T-cell (primary cell): ENCODE measurements around the gene TOM1L2. TPM values are rescaled to one million over a fixed set of nuclear protein-coding genes. Genes with fewer than 3 reads are reported as not detected.

Source experiments
- ATAC-seq, 4 experiments: fragments of 200-7000 bp in 3 of 4; fragments of 150-1000 bp in 1 of 4; cut with Tn5 transposase; replicated peaks in 1 of 4; 1 replicate in 3 of 4; 2 replicates in 1 of 4; pipeline ENCODE4 v1.10.0; 2021; ENCODE audit warnings: moderate library complexity in 3 of 4, mild to moderate bottlenecking in 2 of 4, moderate number of reproducible peaks in 1 of 4
- CTCF ChIA-PET, 2 donors: fragments of 300-600 bp; sonication (Branson Sonifier 250); formaldehyde crosslinking; loops; one replicate each; lab custom pipeline; 2022; ENCODE audit warnings: antibody characterized with exemption in 2 of 2; lab: Charles Lee
- POLR2A ChIA-PET, 2 donors: fragments of 300-600 bp; sonication (Branson Sonifier 250); formaldehyde crosslinking; loops; one replicate each; lab custom pipeline; 2022; ENCODE audit warnings: antibody characterized with exemption in 2 of 2; lab: Charles Lee
- DNase-seq, 35 experiments: peaks; one replicate each; pipeline versions ENCODE4 v3.0.0 to v3.0.0-alpha.2; 2013 to 2023
- H3K27ac ChIP-seq: one replicate; pipeline ENCODE4 v1.5.1; 2013; ENCODE audit warnings: low read length
- H3K27me3 ChIP-seq, 2 experiments: replicated peaks in 1 of 2; 1 replicate in 1 of 2; 2 replicates in 1 of 2; pipeline versions ENCODE4 v1.6.1 to v1.7.0; 2013; ENCODE audit warnings: low read length in 1 of 2, mixed read lengths in 1 of 2; ENCODE audit not compliant: control insufficient read depth in 2 of 2, insufficient read depth in 2 of 2; ENCODE audit errors: extremely low read depth in 1 of 2
- H3K36me3 ChIP-seq, 2 donors: 1 replicate in 1 of 2; 2 replicates in 1 of 2; pipeline versions ENCODE4 v1.6.1 to v1.7.0; 2013; ENCODE audit warnings: low read length in 1 of 2; ENCODE audit not compliant: control insufficient read depth in 2 of 2, insufficient read depth in 1 of 2; ENCODE audit errors: extremely low read depth in 1 of 2
- H3K4me1 ChIP-seq, 2 experiments: 1 replicate in 1 of 2; 2 replicates in 1 of 2; pipeline versions ENCODE4 v1.6.1 to v1.7.0; 2013; ENCODE audit warnings: low read length in 2 of 2, mixed read lengths in 1 of 2; ENCODE audit not compliant: insufficient read depth in 2 of 2, control insufficient read depth in 1 of 2; ENCODE audit errors: extremely low read depth in 1 of 2
- H3K4me3 ChIP-seq, 2 donors: 1 replicate in 1 of 2; 2 replicates in 1 of 2; pipeline versions ENCODE4 v1.5.1 to v1.7.0; 2013; ENCODE audit warnings: mild to moderate bottlenecking in 2 of 2, low read length in 1 of 2, moderate library complexity in 1 of 2; ENCODE audit not compliant: control insufficient read depth in 1 of 2; ENCODE audit errors: extremely low read depth in 1 of 2
- H3K9me3 ChIP-seq: 2 replicates; pipeline ENCODE4 v1.7.0; 2013
- H3K27ac Mint-ChIP-seq, 2 donors: one replicate each; pipeline ENCODE4 v1.8.0; 2020 to 2021; ENCODE audit warnings: mild to moderate bottlenecking in 2 of 2, mixed read lengths in 2 of 2
- H3K27me3 Mint-ChIP-seq, 2 donors: one replicate each; pipeline ENCODE4 v1.8.0; 2021 to 2022; ENCODE audit warnings: mixed read lengths in 2 of 2
- H3K36me3 Mint-ChIP-seq: one replicate; pipeline ENCODE4 v1.8.0; 2021; ENCODE audit warnings: mixed read lengths
- H3K4me1 Mint-ChIP-seq, 3 donors: one replicate each; pipeline ENCODE4 v1.8.0; 2020 to 2022; ENCODE audit warnings: mixed read lengths in 3 of 3, mild to moderate bottlenecking in 1 of 3
- H3K4me3 Mint-ChIP-seq, 3 donors: one replicate each; pipeline ENCODE4 v1.8.0; 2020 to 2022; ENCODE audit warnings: mild to moderate bottlenecking in 3 of 3, mixed read lengths in 3 of 3, moderate library complexity in 3 of 3
- H3K9me3 Mint-ChIP-seq, 3 donors: one replicate each; pipeline ENCODE4 v1.8.0; 2020 to 2022; ENCODE audit warnings: mixed read lengths in 3 of 3
- WGBS: methylation state at CpG from one replicate; pipeline ENCODE4 v1.1.5; 2013; ENCODE audit warnings: missing lambda C conversion rate; ENCODE audit not compliant: insufficient coverage; 5-methylcytosine and 5-hydroxymethylcytosine counted together
- total RNA-seq, 35 experiments: library from RNA in 6 of 35; stranded (reverse) in 6 of 35; fragments of 120-200 nt in 1 of 35; gene quantifications; one replicate each; pipeline versions ENCODE4 v1.2.1 to v1.2.4 and lab custom pipeline; 2013 to 2026

Gene TOM1L2
- total RNA-seq, 5 donors from 2014 or later (not counting 1 experiment from before 2014, with no cell fraction given), result 57.5 to 71.5 (median 61.9) TPM

DNA sequence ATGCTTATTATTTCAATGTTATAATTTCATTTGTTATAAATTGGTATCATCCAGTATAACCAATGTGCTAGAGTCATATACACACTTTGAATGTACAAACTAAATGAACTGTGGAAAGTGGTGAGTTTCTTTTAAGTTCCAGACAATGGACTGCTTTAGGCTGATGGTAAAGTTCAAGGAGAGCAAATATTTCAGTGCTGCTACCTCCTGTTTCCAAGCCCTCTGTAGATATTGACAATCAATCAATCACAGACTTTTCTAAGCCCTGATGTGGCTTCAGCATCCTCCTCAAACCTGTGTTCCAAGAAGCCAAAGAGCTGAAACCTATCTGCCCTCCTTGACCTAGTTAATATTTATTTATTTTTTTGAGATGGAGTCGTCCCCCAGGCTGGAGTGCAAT, 107.2 kb downstream of the TOM1L2 start:
- 100% methylated on average over 1 of the region's 1 CpG for WGBS
- H3K36me3 ChIP-seq, result peaks cover 4 to 40% of the 10 kb centered on the region in 2 donors
- peaks cover 22 to 23% of the 10 kb centered on the region in 2 experiments for H3K4me1 ChIP-seq
- no peak overlapping the region for H3K27ac Mint-ChIP-seq
- ATAC-seq, result no peak
- no peak for DNase-seq
- ChIA-PET POLR2A (no interaction called here), CTCF (no interaction called here)
- H3K27me3 Mint-ChIP-seq, result no peaks in the 10 kb centered on the region
- no peaks in the 10 kb centered on the region for H3K9me3 ChIP-seq
- no peak overlapping the region for H3K4me3 Mint-ChIP-seq
- peaks cover 27 to 37% (median 36%) of the 10 kb centered on the region in 3 donors for H3K4me1 Mint-ChIP-seq
- no peak overlapping the region for H3K4me3 ChIP-seq
- no peak overlapping the region for H3K27ac ChIP-seq
- no peaks in the 10 kb centered on the region for H3K9me3 Mint-ChIP-seq
- H3K36me3 Mint-ChIP-seq, result peaks cover 9% of the 10 kb centered on the region
- no peaks in the 10 kb centered on the region for H3K27me3 ChIP-seq

DNA sequence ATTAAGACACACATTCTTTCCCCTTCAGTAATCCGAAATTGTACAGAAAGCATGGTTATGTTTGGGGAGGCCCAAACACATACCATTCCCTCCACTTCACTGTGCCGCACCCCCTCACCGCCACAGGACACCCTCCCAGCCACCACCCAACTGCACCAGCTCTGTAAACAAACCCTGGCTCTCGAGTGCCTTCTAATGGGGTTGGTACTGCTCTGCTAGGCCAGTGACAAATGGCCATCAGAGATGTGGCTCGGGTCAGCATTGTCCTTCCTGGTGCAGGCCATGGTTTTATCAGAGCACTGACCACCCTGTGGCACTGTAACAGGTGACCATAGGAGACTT, 111.5 kb downstream of the TOM1L2 start:
- WGBS, result 92% methylated on average over 1 of the region's 5 CpGs
- Histone ChIP-seq H3K27ac (no peak overlapping the region), H3K9me3 (no peaks in the 10 kb centered on the region), H3K4me1 (peaks cover 27 to 34% of the 10 kb centered on the region in 2 experiments), H3K4me3 (no peak overlapping the region), H3K36me3 (no peaks in the 10 kb centered on the region), H3K27me3 (no peaks in the 10 kb centered on the region)
- Mint-ChIP-seq H3K27ac (no peak overlapping the region), H3K27me3 (no peaks in the 10 kb centered on the region), H3K4me3 (no peak overlapping the region), H3K4me1 (peaks cover 36 to 51% (median 44%) of the 10 kb centered on the region in 3 donors), H3K36me3 (no peaks in the 10 kb centered on the region), H3K9me3 (no peaks in the 10 kb centered on the region)
- ChIA-PET CTCF (interaction anchor here in 1 of 2 donors (1.0 to 1.7 kb wide), 2 partner anchors 11 to 48 kb away, joined by 3 to 4 read pairs; no protein-coding TSS in a partner anchor), POLR2A (no interaction called here)
- ATAC-seq (no peak), DNase-seq (no peak)

DNA sequence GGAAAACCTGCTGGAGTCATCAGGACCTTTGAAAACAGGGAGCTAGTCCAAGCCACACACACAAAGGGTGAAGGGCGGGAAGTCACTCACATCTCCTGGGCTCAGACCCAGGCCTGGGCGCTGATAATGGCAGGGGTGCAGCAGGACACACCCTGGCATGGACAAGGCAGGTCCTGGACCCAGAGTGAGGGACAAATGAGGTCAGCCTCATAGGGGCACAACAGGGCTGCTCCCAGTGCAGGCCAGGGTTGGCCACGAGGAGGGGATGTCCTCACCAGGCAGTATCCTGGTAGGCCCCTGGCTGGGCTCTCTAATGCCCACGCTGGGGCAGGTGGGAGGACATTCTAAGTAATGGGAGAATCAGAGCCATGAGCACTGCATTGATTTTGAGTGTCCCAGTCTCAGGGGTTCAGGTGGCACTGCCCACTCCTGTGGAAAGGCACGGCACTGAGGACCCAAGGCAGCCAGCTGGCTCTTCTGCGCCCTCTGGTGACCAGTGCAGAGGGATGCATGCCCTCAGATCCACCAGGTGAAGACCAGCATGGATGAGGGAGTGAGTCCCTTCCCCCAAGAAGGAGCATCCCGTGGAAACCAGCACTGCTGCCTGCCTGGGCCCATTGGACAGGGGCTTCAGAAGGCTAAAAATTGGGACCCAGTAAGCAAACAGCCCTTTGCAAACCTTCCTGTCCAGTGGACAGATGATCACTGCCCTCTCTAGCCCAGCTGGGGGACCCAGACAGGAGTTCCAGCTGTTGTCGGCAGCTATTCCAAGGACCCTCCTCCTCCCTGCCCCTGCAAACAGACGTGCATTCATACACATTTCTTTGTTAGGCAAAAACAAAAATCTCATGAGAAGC, 112.1 kb downstream of the TOM1L2 start:
- H3K9me3 ChIP-seq, result no peaks in the 10 kb centered on the region
- ATAC-seq (peak; percentile 86 to 93 (median 90)), DNase-seq (peak; percentile 35 to 85 (median 63))
- H3K27me3 ChIP-seq, result no peaks in the 10 kb centered on the region
- H3K4me3 ChIP-seq, result no peak overlapping the region
- peaks cover 27 to 38% of the 10 kb centered on the region in 2 experiments for H3K4me1 ChIP-seq
- no peaks in the 10 kb centered on the region for H3K9me3 Mint-ChIP-seq
- WGBS, result 27% methylated on average over 6 of the region's 9 CpGs
- no peaks in the 10 kb centered on the region for H3K36me3 Mint-ChIP-seq
- no peak overlapping the region for H3K27ac Mint-ChIP-seq
- H3K4me3 Mint-ChIP-seq, result no peak overlapping the region
- POLR2A ChIA-PET, result no interaction called here
- H3K4me1 Mint-ChIP-seq, result peaks cover 42 to 54% (median 50%) of the 10 kb centered on the region in 3 donors
- no peaks in the 10 kb centered on the region for H3K36me3 ChIP-seq
- no peaks in the 10 kb centered on the region for H3K27me3 Mint-ChIP-seq
- CTCF ChIA-PET, result interaction anchor here (0.7 to 1.7 kb wide), 5 partner anchors 10 to 868 kb away, joined by 3 to 4 read pairs (median 3); no protein-coding TSS in a partner anchor
- H3K27ac ChIP-seq, result no peak overlapping the region

DNA sequence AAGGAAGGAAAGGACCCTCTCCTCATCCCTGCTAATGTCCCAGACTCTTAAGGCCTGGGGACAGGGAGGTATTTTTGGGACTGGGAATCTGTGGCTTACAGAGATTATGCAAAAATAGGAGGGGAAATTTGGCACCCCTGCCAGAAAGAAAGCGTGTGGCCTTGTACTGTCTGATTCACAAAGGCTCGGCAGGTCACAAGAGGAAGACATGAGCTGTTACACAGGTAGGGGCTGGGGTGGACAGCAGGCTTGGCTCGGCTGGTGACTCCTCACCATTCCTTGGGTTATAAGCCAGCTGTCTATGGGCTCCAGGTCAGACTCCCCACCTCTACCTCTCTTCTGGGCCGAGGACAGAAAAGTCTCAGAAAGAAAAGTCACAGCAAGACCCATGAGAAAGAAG, 114.7 kb downstream of the TOM1L2 start:
- Histone ChIP-seq H3K36me3 (peaks cover 0 to 3% of the 10 kb centered on the region in 2 donors), H3K9me3 (no peaks in the 10 kb centered on the region), H3K27ac (no peak overlapping the region), H3K27me3 (no peaks in the 10 kb centered on the region), H3K4me3 (no peak overlapping the region), H3K4me1 (peaks cover 14 to 37% of the 10 kb centered on the region in 2 experiments)
- ChIA-PET CTCF (no interaction called here), POLR2A (interaction anchor here in 1 of 2 donors (1.0 kb wide), 1 partner anchor 40 kb away, joined by 6 read pairs; no protein-coding TSS in a partner anchor)
- Mint-ChIP-seq H3K27me3 (no peaks in the 10 kb centered on the region), H3K27ac (no peak overlapping the region), H3K4me1 (peaks cover 40 to 47% (median 44%) of the 10 kb centered on the region in 3 donors), H3K4me3 (no peak overlapping the region), H3K36me3 (no peaks in the 10 kb centered on the region), H3K9me3 (no peaks in the 10 kb centered on the region)
- WGBS, result 97% methylated on average over 3 of the region's 4 CpGs
- ATAC-seq, result no peak
- no peak for DNase-seq

DNA sequence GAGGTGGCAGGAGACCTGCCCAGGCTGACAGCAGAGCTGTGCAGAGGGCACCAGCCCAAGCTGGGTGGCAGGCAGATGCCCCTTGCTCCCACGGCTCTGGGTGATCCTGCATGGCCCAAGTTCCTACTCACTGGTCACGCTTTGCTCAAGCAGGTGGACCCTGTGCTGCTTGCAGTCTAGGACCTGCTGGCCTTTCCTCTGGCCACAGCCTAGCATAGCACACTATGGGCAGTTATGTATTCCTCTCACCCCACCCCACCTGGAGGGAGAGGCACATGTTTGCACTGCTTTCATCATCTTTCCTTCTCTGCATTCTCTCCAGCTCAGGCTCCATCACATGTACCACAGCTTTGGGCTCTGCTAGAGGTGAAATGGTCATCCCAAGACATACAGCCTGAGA, 115.8 kb downstream of the TOM1L2 start:
- ChIA-PET POLR2A (interaction anchor here in 1 of 2 donors (0.6 kb wide), 1 partner anchor 14 kb away, joined by 3 read pairs; no protein-coding TSS in a partner anchor), CTCF (interaction anchor here in 1 of 2 donors (0.5 kb wide), 1 partner anchor 22 kb away, joined by 3 read pairs; no protein-coding TSS in a partner anchor)
- Mint-ChIP-seq H3K36me3 (peaks cover 5% of the 10 kb centered on the region), H3K4me1 (peaks cover 47 to 49% (median 48%) of the 10 kb centered on the region in 3 donors), H3K4me3 (no peak overlapping the region), H3K9me3 (no peaks in the 10 kb centered on the region), H3K27me3 (no peaks in the 10 kb centered on the region), H3K27ac (no peak overlapping the region)
- H3K36me3 ChIP-seq, result peaks cover 0 to 3% of the 10 kb centered on the region in 2 donors
- peaks cover 16 to 47% of the 10 kb centered on the region in 2 experiments for H3K4me1 ChIP-seq
- no peak overlapping the region for H3K4me3 ChIP-seq
- ATAC-seq, result no peak
- H3K9me3 ChIP-seq, result no peaks in the 10 kb centered on the region
- no peak overlapping the region for H3K27ac ChIP-seq
- no peaks in the 10 kb centered on the region for H3K27me3 ChIP-seq
- DNase-seq, result no peak
- WGBS, result 100% methylated on average over 2 of the region's 2 CpGs

DNA sequence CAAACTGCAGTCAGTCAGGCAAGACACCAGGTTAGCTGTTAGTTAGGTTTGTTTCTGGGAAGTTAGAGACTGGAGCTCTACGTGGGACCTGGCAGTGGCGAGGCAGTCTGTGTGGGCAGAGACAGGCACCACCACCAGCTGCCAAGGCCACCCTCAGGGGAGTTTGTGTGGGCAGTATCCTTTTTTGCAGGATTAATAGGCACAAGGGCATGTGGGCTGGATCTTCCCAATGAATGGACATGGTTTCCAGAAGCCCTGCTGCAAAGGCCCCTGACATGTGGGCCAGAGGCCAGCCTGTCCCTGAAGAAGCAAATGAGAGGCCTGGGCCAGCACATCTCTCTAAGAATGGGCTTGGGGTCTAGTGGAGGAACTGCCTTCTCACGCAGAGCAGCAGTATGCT, 116.2 kb downstream of the TOM1L2 start:
- H3K4me1 Mint-ChIP-seq, result peaks cover 51 to 53% (median 52%) of the 10 kb centered on the region in 3 donors
- no peak for DNase-seq
- no peak for ATAC-seq
- H3K9me3 Mint-ChIP-seq, result no peaks in the 10 kb centered on the region
- H3K27me3 Mint-ChIP-seq, result no peaks in the 10 kb centered on the region
- Histone ChIP-seq H3K36me3 (peaks cover 0 to 3% of the 10 kb centered on the region in 2 donors), H3K27me3 (no peaks in the 10 kb centered on the region), H3K27ac (no peak overlapping the region), H3K4me1 (peaks cover 20 to 51% of the 10 kb centered on the region in 2 experiments), H3K9me3 (no peaks in the 10 kb centered on the region), H3K4me3 (no peak overlapping the region)
- ChIA-PET POLR2A (interaction anchor here in 1 of 2 donors (0.6 kb wide), 2 partner anchors 8 to 13 kb away, joined by 3 to 4 read pairs; no protein-coding TSS in a partner anchor), CTCF (no interaction called here)
- peaks cover 5% of the 10 kb centered on the region for H3K36me3 Mint-ChIP-seq
- H3K4me3 Mint-ChIP-seq, result no peak overlapping the region
- peak overlapping the region; percentile 45 to 52 for H3K27ac Mint-ChIP-seq
- WGBS, result 77% methylated on average over 3 of the region's 3 CpGs
